IMR-90 (cell line): ENCODE measurements around the gene ITGA6. TPM values are rescaled to one million over a fixed set of nuclear protein-coding genes. Genes with fewer than 3 reads are reported as not detected.

Experiments
- ATAC-seq: fragments of 200-7000 bp; cut with Tn5 transposase; 2 replicates; pipeline ENCODE4 v1.9.1; 2020; ENCODE audit warnings: low read depth, mild to moderate bottlenecking, moderate library complexity
- BruUV-seq: library from RNA; stranded (reverse); fragments of 400-500 nt; replicated peaks from 2 replicates; lab custom pipeline; 2021; lab: Mats Ljungman, UMichigan
- CTCF ChIA-PET: fragments of 300-600 bp; formaldehyde crosslinking; extraction: SDS; loops from one replicate; lab custom pipeline; 2021; ENCODE audit warnings: antibody characterized with exemption; lab: Yijun Ruan, JAX
- POLR2A ChIA-PET: fragments of 300-600 bp; sonication (Branson Sonifier 250); formaldehyde crosslinking; loops from one replicate; lab custom pipeline; 2022; ENCODE audit warnings: antibody characterized with exemption; ENCODE audit not compliant: unreplicated experiment; lab: Charles Lee
- DNase-seq: peaks from one replicate; pipeline ENCODE4 v3.0.0; 2013
- H2AFZ ChIP-seq: replicated peaks from 2 replicates; pipeline ENCODE3; 2013; ENCODE audit warnings: low read length, mild to moderate bottlenecking; ENCODE audit not compliant: poor library complexity
- H2AK5ac ChIP-seq: 2 replicates; pipeline ENCODE4 v1.6.1; 2013; ENCODE audit warnings: low read depth, low read length, inconsistent platforms
- H2AK9ac ChIP-seq: replicated peaks from 2 replicates; pipeline ENCODE3; 2013; ENCODE audit warnings: mild to moderate bottlenecking, low read depth, low read length, moderate library complexity; ENCODE audit not compliant: poor library complexity
- H2BK120ac ChIP-seq: 2 replicates; pipeline ENCODE4 v1.6.1; 2013; ENCODE audit warnings: low read depth, low read length, inconsistent platforms
- H2BK15ac ChIP-seq: 3 replicates; pipeline ENCODE4 v1.6.1; 2013; ENCODE audit warnings: low read depth, low read length, inconsistent platforms
- H2BK20ac ChIP-seq: 2 replicates; pipeline ENCODE4 v1.6.1; 2013; ENCODE audit warnings: low read depth, mild to moderate bottlenecking, inconsistent platforms, low read length, moderate library complexity
- H2BK5ac ChIP-seq: 2 replicates; pipeline ENCODE4 v1.6.1; 2013; ENCODE audit warnings: mild to moderate bottlenecking, low read depth, low read length, inconsistent platforms; ENCODE audit not compliant: poor library complexity, severe bottlenecking
- H3K14ac ChIP-seq: replicated peaks from 2 replicates; pipeline ENCODE4 v1.6.1; 2013; ENCODE audit warnings: low read depth, low read length, inconsistent platforms
- H3K18ac ChIP-seq: 2 replicates; pipeline ENCODE4 v1.6.1; 2013; ENCODE audit warnings: low read depth, low read length, control low read depth
- H3K23ac ChIP-seq: 2 replicates; pipeline ENCODE4 v1.6.1; 2013; ENCODE audit warnings: low read depth, low read length, inconsistent platforms
- H3K27ac ChIP-seq: 2 replicates; pipeline ENCODE4 v1.5.1; 2013; ENCODE audit warnings: mild to moderate bottlenecking, control low read depth, low read length; ENCODE audit not compliant: insufficient read depth
- H3K27me3 ChIP-seq: 2 replicates; pipeline ENCODE4 v1.6.1; 2013; ENCODE audit warnings: low read length; ENCODE audit not compliant: control insufficient read depth, insufficient read depth
- H3K36me3 ChIP-seq: 2 replicates; pipeline ENCODE4 v1.6.1; 2013; ENCODE audit warnings: low read length, mixed read lengths; ENCODE audit not compliant: control insufficient read depth, insufficient read depth
- H3K4ac ChIP-seq: 2 replicates; pipeline ENCODE4 v1.6.1; 2013; ENCODE audit warnings: low read depth, low read length, inconsistent platforms
- H3K4me1 ChIP-seq: 2 replicates; pipeline ENCODE4 v1.6.1; 2013; ENCODE audit warnings: low read length, mixed read lengths; ENCODE audit not compliant: control insufficient read depth, insufficient read depth
- H3K4me2 ChIP-seq: 2 replicates; pipeline ENCODE4 v1.6.1; 2013; ENCODE audit warnings: low read depth, mild to moderate bottlenecking, control low read depth, low read length, moderate library complexity
- H3K4me3 ChIP-seq: 2 replicates; pipeline ENCODE4 v1.5.1; 2013; ENCODE audit warnings: low read depth, mild to moderate bottlenecking, control low read depth, low read length, moderate library complexity; ENCODE audit not compliant: insufficient read depth
- H3K56ac ChIP-seq: 2 replicates; pipeline ENCODE4 v1.6.1; 2013; ENCODE audit warnings: low read length, inconsistent platforms; ENCODE audit not compliant: insufficient read depth; ENCODE audit errors: extremely low read depth
- H3K79me1 ChIP-seq, 2 experiments: 2 replicates each; pipeline ENCODE4 v1.6.1; 2013; ENCODE audit warnings: low read length in 2 of 2, inconsistent platforms in 1 of 2, low read depth in 1 of 2
- H3K9ac ChIP-seq: 2 replicates; pipeline ENCODE4 v1.6.1; 2013; ENCODE audit warnings: low read depth, low read length, control low read depth
- H3K9me1 ChIP-seq: 2 replicates; pipeline ENCODE4 v1.6.1; 2013; ENCODE audit warnings: low read length, inconsistent platforms; ENCODE audit not compliant: insufficient read depth
- H3K9me3 ChIP-seq: 2 replicates; pipeline ENCODE4 v1.6.1; 2013; ENCODE audit warnings: low read length; ENCODE audit not compliant: control insufficient read depth, insufficient read depth
- H4K20me1 ChIP-seq: 2 replicates; pipeline ENCODE4 v1.6.1; 2013; ENCODE audit warnings: low read length, inconsistent platforms; ENCODE audit not compliant: insufficient read depth
- H4K5ac ChIP-seq: 2 replicates; pipeline ENCODE4 v1.6.1; 2013; ENCODE audit warnings: mild to moderate bottlenecking, low read depth, low read length, control low read depth
- H4K8ac ChIP-seq, 2 experiments: 2 replicates each; pipeline ENCODE4 v1.6.1; 2013; ENCODE audit warnings: low read depth in 2 of 2, low read length in 2 of 2, control low read depth in 1 of 2, inconsistent platforms in 1 of 2
- H4K91ac ChIP-seq: 2 replicates; pipeline ENCODE4 v1.6.1; 2013; ENCODE audit warnings: low read depth, low read length, inconsistent platforms; ENCODE audit not compliant: insufficient read depth
- MXI1 ChIP-seq: IDR thresholded peaks from 2 replicates; pipeline ENCODE4 v1.6.1; 2012; ENCODE audit warnings: low read depth, mild to moderate bottlenecking, low read length, moderate library complexity, borderline replicate concordance
- RAD21 ChIP-seq: IDR thresholded peaks from 2 replicates; pipeline ENCODE4 v1.6.1; 2012; ENCODE audit warnings: low read length, improper control_type of control experiment
- WGBS, 2 experiments: methylation state at CpG; one replicate each; pipeline versions ENCODE4 v1.1.5 to v1.1.7; 2013; ENCODE audit warnings: missing lambda C conversion rate in 2 of 2; ENCODE audit not compliant: insufficient read length in 1 of 2; ENCODE audit errors: extremely low coverage in 2 of 2; 5-methylcytosine and 5-hydroxymethylcytosine counted together
- dilution Hi-C: fragments of 300-500 bp; cut with HindIII; formaldehyde crosslinking; loops from one replicate; pipeline ENCODE4 v1.14.3; 2018; ENCODE audit warnings: low sequenced_read_pairs; ENCODE audit not compliant: unreplicated experiment
- in situ Hi-C: fragments of 300-500 bp; cut with MboI; formaldehyde crosslinking; loops from 3 replicates; pipeline ENCODE4 v1.14.3; 2019; ENCODE audit warnings: low sequenced_read_pairs, inconsistent platforms, mixed read lengths
- intact Hi-C: fragments of 100-400 bp; cut with micrococcal nuclease; formaldehyde crosslinking; loops from 2 replicates; pipeline ENCODE4 v1.10.0; 2022
- polyA plus RNA-seq, 3 experiments: library from polyadenylated mRNA; depleted of rRNA; stranded (reverse); fragments of >200 nt; gene quantifications; 2 replicates each; pipeline ENCODE4 v1.2.3, GENCODE V29; 2012; ENCODE audit warnings: low replicate concordance in 1 of 3
- total RNA-seq: library from RNA; depleted of rRNA; stranded (reverse); fragments of >200 nt; gene quantifications from 2 replicates; pipeline ENCODE4 v1.2.3, GENCODE V29; 2012
- TF ChIP-seq, protein P1 (sequence below): fragments of 150-350 bp; IDR thresholded peaks from 2 replicates; pipeline ENCODE4 v1.6.1; 2016; ENCODE audit warnings: low read depth, mild to moderate bottlenecking, low read length, moderate library complexity, borderline replicate concordance

ITGA6 gene
- total and polyA plus RNA-seq, 2 of the 4 experiments (the other 2 are of a cell fraction): 12.5 to 43.9 TPM

DNA sequence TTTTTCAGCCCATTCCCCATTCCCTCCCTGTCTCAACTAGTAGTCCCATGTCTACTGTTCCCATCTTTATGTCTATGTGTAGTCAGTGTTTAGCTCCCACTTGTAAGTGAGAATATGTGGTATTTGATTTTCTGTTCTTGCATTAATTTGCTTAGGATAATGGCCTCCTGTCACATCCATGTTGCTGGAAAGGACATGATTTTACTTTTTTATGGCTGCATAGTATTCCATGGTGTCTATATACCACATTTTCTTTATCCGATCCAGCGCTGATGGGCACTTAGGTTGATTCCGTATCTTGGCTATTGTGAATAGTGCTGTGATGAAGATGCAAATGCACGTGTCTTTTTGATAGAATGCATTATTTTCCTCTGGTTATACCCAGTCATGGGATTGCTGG is 21.7 kb upstream of the ITGA6 start:
- no TSS peak for BruUV-seq
- Histone ChIP-seq H4K20me1 (no peaks in the 10 kb centered on the region), H2BK20ac (no peak overlapping the region), H2AK5ac (no peak overlapping the region), H3K27ac (no peak overlapping the region), H2BK120ac (no peak overlapping the region), H3K14ac (no peak overlapping the region), H2BK5ac (no peak overlapping the region), H3K9me3 (no peaks in the 10 kb centered on the region), H3K4me3 (no peak overlapping the region), H3K79me1 (no peaks in the 10 kb centered on the region), H3K4ac (no peak overlapping the region), H3K36me3 (no peaks in the 10 kb centered on the region), H4K91ac (no peak overlapping the region), H3K4me2 (no peak overlapping the region), H4K8ac (no peak overlapping the region), H3K23ac (no peak overlapping the region), H4K5ac (no peak overlapping the region), H3K27me3 (no peaks in the 10 kb centered on the region), H3K9ac (no peak overlapping the region), H2BK15ac (no peak overlapping the region), H3K9me1 (no peaks in the 10 kb centered on the region), H3K18ac (no peak overlapping the region), H3K56ac (no peak overlapping the region), H2AFZ (no peak overlapping the region), H2AK9ac (no peak overlapping the region), H3K4me1 (no peaks in the 10 kb centered on the region)
- DNase-seq: no peak
- ATAC-seq: no peak
- dilution Hi-C loops: no loop called here
- in situ Hi-C loops: no loop called here
- intact Hi-C loops: no loop called here
- TF ChIP-seq, protein P1, sequence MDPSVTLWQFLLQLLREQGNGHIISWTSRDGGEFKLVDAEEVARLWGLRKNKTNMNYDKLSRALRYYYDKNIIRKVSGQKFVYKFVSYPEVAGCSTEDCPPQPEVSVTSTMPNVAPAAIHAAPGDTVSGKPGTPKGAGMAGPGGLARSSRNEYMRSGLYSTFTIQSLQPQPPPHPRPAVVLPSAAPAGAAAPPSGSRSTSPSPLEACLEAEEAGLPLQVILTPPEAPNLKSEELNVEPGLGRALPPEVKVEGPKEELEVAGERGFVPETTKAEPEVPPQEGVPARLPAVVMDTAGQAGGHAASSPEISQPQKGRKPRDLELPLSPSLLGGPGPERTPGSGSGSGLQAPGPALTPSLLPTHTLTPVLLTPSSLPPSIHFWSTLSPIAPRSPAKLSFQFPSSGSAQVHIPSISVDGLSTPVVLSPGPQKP: no peak
- TF ChIP-seq RAD21: no peak
- TF ChIP-seq MXI1: no peak
- WGBS, 2 experiments: no CpG with 5 or more reads among the region's 4 CpGs
- ChIA-PET CTCF (no interaction called here), POLR2A (no interaction called here)
